ENCODE results near the gene MVB12B. TPM values are rescaled to one million over a fixed set of nuclear protein-coding genes. Genes with fewer than 3 reads are reported as not detected.

Gene MVB12B
- total RNA-seq, 4 donors from 2014 or later, result 10.2 to 25.7 (median 14.0) TPM

- 94% methylated on average over 4 of the region's 4 CpGs for WGBS
- Histone ChIP-seq H3K9me3 (no peaks in the 10 kb centered on the region), H3K27ac (no peak overlapping the region), H3K27me3 (peaks cover 16% of the 10 kb centered on the region), H3K4me3 (no peak overlapping the region), H3K36me3 (no peaks in the 10 kb centered on the region), H3K4me1 (no peaks in the 10 kb centered on the region)
- no peak for TF ChIP-seq POLR2AphosphoS5 (IDR thresholded peaks at IDR 0.05)
- no peak for TF ChIP-seq CTCF (IDR thresholded peaks at IDR 0.05)
- no peak for TF ChIP-seq POLR2A (IDR thresholded peaks at IDR 0.05)
- TF ChIP-seq EP300 (IDR thresholded peaks at IDR 0.05), result no peak
- no peak for DNase-seq (ENCODE audit: low spot score in 2 of 2)
These were observed 34.7 kb upstream of the MVB12B start for GRCh38 chr9:126291925-126292324.

- Histone ChIP-seq H3K27me3 (peaks cover 23% of the 10 kb centered on the region), H3K27ac (no peak overlapping the region), H3K4me3 (no peak overlapping the region), H3K36me3 (no peaks in the 10 kb centered on the region), H3K9me3 (no peaks in the 10 kb centered on the region), H3K4me1 (no peaks in the 10 kb centered on the region)
- WGBS, result 73% methylated on average over 6 of the region's 16 CpGs
- TF ChIP-seq POLR2A (IDR thresholded peaks at IDR 0.05), result no peak
- TF ChIP-seq EP300 (IDR thresholded peaks at IDR 0.05), result no peak
- no peak for TF ChIP-seq CTCF (IDR thresholded peaks at IDR 0.05)
- no peak for TF ChIP-seq POLR2AphosphoS5 (IDR thresholded peaks at IDR 0.05)
- DNase-seq (ENCODE audit: low spot score in 2 of 2), result no peak
These were observed 33.7 kb upstream of the MVB12B start for GRCh38 chr9:126292736-126293521.

- 75% methylated on average over 7 of the region's 9 CpGs for WGBS
- peaks cover 28% of the 10 kb centered on the region for H3K27me3 ChIP-seq
- no peak overlapping the region for H3K4me3 ChIP-seq
- no peak for DNase-seq (ENCODE audit: low spot score in 2 of 2)
- H3K36me3 ChIP-seq, result no peaks in the 10 kb centered on the region
- no peak for TF ChIP-seq POLR2AphosphoS5 (IDR thresholded peaks at IDR 0.05)
- no peak for TF ChIP-seq CTCF (IDR thresholded peaks at IDR 0.05)
- TF ChIP-seq POLR2A (IDR thresholded peaks at IDR 0.05), result no peak
- TF ChIP-seq EP300 (IDR thresholded peaks at IDR 0.05), result no peak
- no peaks in the 10 kb centered on the region for H3K4me1 ChIP-seq
- no peak overlapping the region for H3K27ac ChIP-seq
- H3K9me3 ChIP-seq, result no peaks in the 10 kb centered on the region
These were observed 33.1 kb upstream of the MVB12B start for GRCh38 chr9:126293522-126293889.

- WGBS, result 79% methylated on average over 7 of the region's 15 CpGs
- DNase-seq (ENCODE audit: low spot score in 2 of 2), result no peak
- Histone ChIP-seq H3K27ac (no peak overlapping the region), H3K9me3 (no peaks in the 10 kb centered on the region), H3K27me3 (peaks cover 29% of the 10 kb centered on the region), H3K4me3 (no peak overlapping the region), H3K36me3 (no peaks in the 10 kb centered on the region), H3K4me1 (no peaks in the 10 kb centered on the region)
- TF ChIP-seq CTCF (IDR thresholded peaks at IDR 0.05), result no peak
- TF ChIP-seq POLR2A (IDR thresholded peaks at IDR 0.05), result no peak
- no peak for TF ChIP-seq EP300 (IDR thresholded peaks at IDR 0.05)
These were observed 32.1 kb upstream of the MVB12B start for GRCh38 chr9:126294331-126295081.

- no peak for DNase-seq (ENCODE audit: low spot score in 2 of 2)
- Histone ChIP-seq H3K4me1 (no peaks in the 10 kb centered on the region), H3K4me3 (no peak overlapping the region), H3K36me3 (no peaks in the 10 kb centered on the region), H3K9me3 (no peaks in the 10 kb centered on the region), H3K27me3 (peaks cover 29% of the 10 kb centered on the region), H3K27ac (no peak overlapping the region)
- WGBS, result 84% methylated on average over 5 of the region's 5 CpGs
- no peak for TF ChIP-seq EP300 (IDR thresholded peaks at IDR 0.05)
- TF ChIP-seq CTCF (IDR thresholded peaks at IDR 0.05), result no peak
- no peak for TF ChIP-seq POLR2A (IDR thresholded peaks at IDR 0.05)
- no peak for TF ChIP-seq POLR2AphosphoS5 (IDR thresholded peaks at IDR 0.05)
These were observed 31.5 kb upstream of the MVB12B start for GRCh38 chr9:126295082-126295477.
